Stimulated activated CD4-positive, alpha-beta T cell treated with anti-CD3 and anti-CD28 coated beads, Interleukin-2, amount 100 ng/mL, for 4 hours (primary cell): Measurements from ENCODE around the gene ZNF609.
A peak's percentile ranks its signal among the peaks of the same experiment; 100 is the strongest.

ENCODE experiments used
- DNase-seq: peaks from one replicate; pipeline ENCODE4 v3.0.0-alpha.2; 2020; ENCODE audit warnings: low read depth

ZNF609 gene

GRCh38 chr15:64697911-64698369 is 237.6 kb downstream of the ZNF609 start:
- no peak for DNase-seq

DNA sequence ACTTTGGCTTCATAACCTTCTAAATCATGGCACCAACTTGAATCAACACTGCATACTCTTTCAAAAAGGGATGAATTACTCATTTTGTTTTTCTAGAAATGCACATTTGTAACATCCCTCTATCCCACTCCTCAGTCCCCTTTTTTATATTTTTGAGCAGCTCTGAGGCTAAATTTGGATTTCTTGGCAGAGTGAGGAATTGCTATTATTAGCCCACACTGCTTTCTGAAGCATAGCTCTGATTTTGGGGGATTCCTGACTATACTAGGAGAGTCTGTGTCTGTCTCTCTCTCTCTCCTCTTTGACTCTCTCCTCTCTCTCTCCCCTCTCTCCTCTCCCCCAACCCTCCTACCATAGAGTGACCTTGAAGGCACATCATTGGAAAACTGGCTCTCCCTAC is 238.4 kb downstream of the ZNF609 start:
- no peak for DNase-seq

DNA sequence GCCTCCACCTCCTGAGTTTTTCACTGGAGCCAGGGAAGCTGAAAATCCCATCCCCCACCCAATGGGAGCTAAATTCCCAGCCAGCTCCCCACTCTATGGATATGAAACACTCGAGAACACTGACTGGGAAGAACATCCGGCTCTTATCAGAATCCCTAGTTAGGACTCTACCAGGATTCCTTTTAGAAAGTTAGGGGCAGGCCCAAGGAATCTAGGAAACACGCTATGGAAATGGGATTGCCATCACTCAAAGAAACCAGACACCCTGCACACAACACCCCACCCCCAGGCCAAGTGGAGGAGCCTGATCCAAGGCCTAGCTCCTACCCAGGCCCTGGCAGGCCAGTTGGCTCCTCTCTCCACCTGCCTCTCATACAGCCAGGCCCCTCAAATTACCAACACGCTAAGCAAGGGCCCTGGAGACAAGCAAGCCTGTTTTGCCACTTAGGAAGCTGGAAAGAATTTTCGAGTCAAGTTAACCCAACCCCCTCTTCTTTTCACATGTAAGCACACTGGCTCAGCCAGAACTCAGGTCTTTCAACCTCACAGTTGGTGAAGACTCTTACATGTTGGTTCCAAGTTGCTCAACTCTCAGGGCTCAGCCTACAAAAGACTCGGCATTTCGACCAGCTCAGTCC is 239.5 kb downstream of the ZNF609 start:
- DNase-seq: no peak

DNA sequence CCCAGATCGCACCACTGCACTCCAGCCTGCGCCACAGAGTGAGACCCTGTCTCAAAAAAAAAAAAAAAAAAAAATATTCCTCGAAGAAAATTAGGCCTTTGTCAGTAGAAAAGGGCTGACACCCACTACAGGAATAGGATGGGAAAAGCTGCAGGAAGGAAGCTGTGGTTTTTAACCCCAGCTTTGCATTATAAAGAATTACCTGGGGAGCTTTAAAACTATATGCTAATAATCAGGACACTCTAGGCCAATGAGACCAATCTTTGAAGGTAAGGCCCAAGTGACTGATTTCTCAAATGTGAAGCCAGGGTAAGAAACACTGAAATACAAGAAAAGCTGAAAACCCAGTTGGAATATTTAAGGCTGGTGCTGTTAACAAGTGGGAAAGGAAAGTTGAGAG is 240.7 kb downstream of the ZNF609 start:
- DNase-seq: no peak

- no peak for DNase-seq
Observed at GRCh38 chr15:64701482-64702184, 241.3 kb downstream of the ZNF609 start.

DNA sequence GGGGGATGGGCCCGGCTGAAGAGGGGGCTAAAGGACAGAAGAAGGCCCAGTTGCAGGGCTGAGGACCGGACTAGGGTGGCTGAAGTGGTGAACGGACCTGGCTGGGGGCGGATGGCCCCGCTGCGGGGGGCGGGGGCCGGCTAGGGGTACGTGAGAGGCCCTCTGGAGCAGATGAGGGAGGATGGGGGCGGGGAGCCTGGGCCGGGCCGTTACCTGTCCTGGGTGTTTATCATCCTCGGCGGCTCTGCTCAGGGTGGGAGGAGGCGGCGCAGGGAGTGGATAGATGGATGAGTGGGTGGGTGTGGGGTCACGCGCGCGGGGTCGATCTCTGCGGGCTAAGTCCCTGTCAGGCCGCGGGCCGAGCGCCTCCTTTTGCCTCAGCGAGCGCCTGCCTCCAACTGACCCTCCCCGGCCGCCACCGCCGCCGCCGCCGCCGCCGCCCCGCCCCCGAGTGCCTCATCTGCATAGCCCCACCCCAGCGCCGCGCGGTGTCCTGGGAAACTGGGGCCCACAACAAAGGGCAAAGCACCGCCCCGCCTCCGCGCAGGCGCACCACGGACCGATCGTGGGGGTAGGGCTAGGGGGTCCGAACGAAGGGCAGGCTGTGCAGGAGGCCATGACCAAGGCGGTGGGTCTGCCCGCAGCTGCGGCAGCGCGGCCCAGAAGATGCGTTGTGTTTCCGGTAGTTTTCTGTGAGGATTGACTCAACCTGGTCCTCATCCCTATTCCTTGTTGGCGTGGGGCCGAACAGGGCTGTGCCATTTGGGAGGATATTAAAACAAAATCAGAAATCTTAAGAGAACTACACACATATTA is 242.6 kb downstream of the ZNF609 start:
- peak; percentile 91 for DNase-seq

DNA sequence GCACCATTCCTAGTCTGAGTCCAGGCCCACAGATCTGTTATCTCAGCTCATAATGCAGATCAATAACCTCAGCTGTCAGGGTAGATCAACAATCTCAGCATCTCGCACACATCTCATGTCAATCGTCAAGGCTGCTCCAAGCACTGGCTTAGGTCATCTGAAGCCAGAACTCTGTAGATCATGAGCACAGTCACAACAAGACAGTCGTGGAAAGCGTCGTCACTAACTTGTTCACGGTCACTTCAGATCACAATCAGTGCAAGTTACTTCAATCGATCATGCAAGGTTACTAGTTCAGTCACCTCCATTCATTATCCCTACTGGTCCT is 243.2 kb downstream of the ZNF609 start:
- DNase-seq: no peak

GRCh38 chr15:64705006-64705405 is 244.6 kb downstream of the ZNF609 start:
- DNase-seq: no peak

- no peak for DNase-seq
Observed at GRCh38 chr15:64706011-64706911, 245.9 kb downstream of the ZNF609 start.

DNA sequence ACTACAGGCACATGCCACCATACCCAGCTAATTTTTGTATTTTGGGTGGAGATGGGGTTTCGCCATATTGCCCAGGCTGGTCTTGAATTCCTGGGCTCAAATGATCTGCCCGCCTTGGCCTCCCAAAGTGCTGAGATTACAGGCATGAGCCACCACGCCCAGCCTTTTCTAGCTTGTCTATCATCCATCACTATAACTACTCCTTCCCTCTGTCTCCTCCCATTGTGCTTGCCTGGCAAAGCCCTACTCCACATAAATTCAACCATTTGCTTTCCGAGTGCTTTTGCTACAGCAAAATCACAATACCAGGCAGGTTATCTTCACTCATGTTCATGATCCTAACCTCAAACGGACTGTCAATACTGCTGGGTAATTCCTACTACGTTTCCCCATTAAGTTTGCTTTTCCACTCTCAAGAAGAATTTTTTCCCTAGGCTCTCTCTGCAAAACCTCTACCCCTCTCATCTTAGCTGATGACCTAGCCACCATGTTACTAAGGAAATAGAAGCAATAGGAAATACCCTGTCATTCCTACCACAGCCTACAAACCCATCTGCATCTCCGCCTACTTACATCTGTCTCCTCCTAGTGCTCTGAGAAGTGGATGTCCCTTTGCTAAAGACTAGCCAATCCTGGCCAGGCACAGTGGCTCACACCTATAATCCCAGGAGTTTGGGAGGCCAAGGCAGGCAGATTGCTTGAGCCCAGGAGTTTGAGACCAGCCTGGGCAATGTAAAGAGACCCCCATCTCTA is 250.5 kb downstream of the ZNF609 start:
- no peak for DNase-seq

- DNase-seq: no peak
Observed at GRCh38 chr15:64712353-64712752, 252.0 kb downstream of the ZNF609 start.

GRCh38 chr15:64713592-64713991 is 253.2 kb downstream of the ZNF609 start:
- DNase-seq: no peak

DNA sequence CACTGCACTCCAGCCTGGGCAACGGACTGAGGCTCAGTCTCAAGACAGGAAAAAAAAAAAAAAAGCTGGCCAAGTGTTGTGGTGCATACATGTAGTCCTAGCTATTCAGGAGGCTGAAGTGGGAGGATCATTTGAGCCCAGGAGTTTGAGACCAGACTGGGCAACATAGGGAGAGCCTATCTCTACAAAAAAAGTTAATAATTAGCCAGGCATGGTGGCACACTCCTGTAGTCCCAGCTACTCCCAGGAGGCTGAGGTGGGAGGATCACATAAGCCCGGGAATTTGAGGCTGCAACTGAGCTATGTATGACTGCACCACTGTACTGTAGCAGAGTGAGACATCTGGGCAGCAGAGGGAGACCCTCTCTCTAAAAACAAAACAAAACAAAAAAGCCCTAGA is 256.1 kb downstream of the ZNF609 start:
- no peak for DNase-seq

DNA sequence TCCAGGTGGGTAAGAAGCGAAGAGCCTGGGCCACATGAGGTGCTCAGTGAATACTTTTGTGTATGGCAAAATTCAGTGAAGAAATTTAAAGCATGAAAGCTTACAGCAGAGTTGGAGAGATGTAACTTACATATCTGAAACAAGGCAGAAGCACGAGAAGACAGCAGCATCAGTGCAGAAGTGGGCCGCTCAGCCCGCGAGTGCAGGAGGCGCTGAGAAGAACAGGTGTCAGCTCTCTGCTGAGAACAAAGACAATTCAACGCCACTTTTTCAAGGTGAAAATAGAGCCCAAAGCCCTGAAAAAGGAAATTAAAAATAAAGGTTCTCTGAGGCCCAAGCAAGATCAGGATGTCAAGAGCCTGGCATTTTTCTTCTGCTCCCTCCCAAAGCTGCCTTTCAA is 256.8 kb downstream of the ZNF609 start:
- DNase-seq: no peak

GRCh38 chr15:64717735-64718495 is 257.5 kb downstream of the ZNF609 start:
- DNase-seq: no peak

- DNase-seq: no peak
Observed at GRCh38 chr15:64720188-64720587, 259.8 kb downstream of the ZNF609 start.

DNA sequence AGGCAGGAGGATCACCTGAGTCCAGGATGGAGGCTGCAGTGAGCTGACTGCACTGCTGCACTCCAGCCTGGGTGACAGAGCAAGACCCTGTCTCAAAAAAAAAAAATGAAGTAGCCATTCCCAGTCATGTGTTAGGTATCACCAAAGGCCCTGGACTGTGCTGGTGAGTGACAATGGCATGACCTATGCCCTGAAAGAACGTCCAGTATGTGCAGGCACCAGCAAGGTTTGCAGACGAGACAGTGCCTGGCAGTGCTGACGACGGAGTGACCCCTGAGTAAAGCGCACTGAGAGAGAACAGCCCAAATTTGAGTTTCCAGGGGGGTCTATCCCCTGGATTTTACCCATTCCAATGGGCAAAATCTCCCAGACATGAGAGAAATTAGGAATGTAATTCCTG is 269.8 kb downstream of the ZNF609 start:
- DNase-seq: no peak

DNA sequence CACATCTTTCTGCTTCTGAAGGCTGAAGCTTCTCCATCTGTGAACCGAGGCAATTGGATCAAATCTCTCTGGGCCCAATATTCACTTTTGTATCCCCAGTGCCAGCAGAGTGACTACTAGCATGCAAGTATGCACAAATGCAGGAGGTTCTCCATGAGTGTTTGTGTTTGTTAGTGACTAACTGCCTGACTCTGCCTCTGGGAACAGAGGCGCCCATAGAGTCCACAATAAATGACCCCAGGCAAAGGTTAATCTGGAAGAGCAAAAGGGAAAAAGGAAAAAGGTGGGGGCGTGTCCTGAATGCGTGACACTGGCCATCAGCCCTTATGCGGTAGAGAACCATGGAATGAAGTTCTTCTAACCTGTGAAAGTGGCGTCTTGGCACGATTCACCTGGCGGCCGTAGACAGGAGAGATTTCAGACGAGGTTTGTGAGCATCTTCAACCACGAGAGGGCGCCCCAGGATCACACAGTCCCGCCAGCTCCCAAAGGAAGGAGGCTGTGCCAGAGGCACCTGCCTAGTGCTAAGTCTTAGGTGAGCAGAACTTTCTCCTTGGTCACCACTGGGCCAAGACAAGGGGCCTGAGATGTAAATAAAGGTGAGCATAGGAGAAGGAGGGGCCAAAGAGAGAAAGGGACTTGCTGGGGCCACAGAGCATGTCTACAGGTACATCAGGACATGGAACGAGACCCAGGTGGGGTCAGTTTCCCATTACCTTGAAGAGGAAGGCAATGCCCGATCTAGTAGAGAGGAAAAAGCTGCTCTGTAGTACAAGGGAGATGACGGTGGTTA is 270.8 kb downstream of the ZNF609 start:
- DNase-seq: peak; percentile 74

GRCh38 chr15:64731805-64732151 is 271.4 kb downstream of the ZNF609 start:
- DNase-seq: no peak
